ENCODE measurements around the gene MAP1LC3A. TPM values are rescaled to one million over a fixed set of nuclear protein-coding genes. Genes with fewer than 3 reads are reported as not detected.

The MAP1LC3A gene
- total RNA-seq, 1 experiment from 2014 or later: 25.9 TPM

GRCh38 chr20:34536798-34537394 lies 21.6 kb upstream of the MAP1LC3A start:
- H4K91ac ChIP-seq (ENCODE audit: insufficient read length, low read depth, low read length): no peak overlapping the region
- peak; percentile 68 for DNase-seq
- no peak overlapping the region for H3K56ac ChIP-seq (ENCODE audit: insufficient read length, low read depth, low read length)
- no peaks in the 10 kb centered on the region for H3K4me1 ChIP-seq (ENCODE audit: insufficient read depth, low read length)
- no peaks in the 10 kb centered on the region for H3K9me3 Mint-ChIP-seq
- H3K79me2 ChIP-seq (ENCODE audit: insufficient read depth, low read length): no peaks in the 10 kb centered on the region
- no peaks in the 10 kb centered on the region for H3K4me1 Mint-ChIP-seq
- H3K4me2 ChIP-seq (ENCODE audit: insufficient read depth, insufficient read length, low read length): no peak overlapping the region
- no peak overlapping the region for H4K8ac ChIP-seq (replicated peaks; ENCODE audit: insufficient read length, low read depth, low read length)
- H3T11ph ChIP-seq (ENCODE audit: low read length): no peak overlapping the region
- no peak overlapping the region for H3K23ac ChIP-seq (ENCODE audit: insufficient read length, low read depth, low read length)
- H2BK15ac ChIP-seq (ENCODE audit: low read depth, low read length): no peak overlapping the region
- H4K20me1 ChIP-seq (ENCODE audit: control insufficient read depth, insufficient read depth, insufficient read length): no peaks in the 10 kb centered on the region
- no peaks in the 10 kb centered on the region for H3K23me2 ChIP-seq (ENCODE audit: insufficient read length, low read depth, low read length, poor library complexity, severe bottlenecking)
- H3K27ac ChIP-seq (ENCODE audit: insufficient read length, low read depth, low read length): no peak overlapping the region
- no peak overlapping the region for H3K4me3 Mint-ChIP-seq
- no peak overlapping the region for H3K18ac ChIP-seq (ENCODE audit: insufficient read length, low read depth, low read length)
- H4K5ac ChIP-seq (ENCODE audit: insufficient read length, low read depth, low read length): no peak overlapping the region
- no peak overlapping the region for H3K4ac ChIP-seq (ENCODE audit: low read depth, low read length)
- no peak overlapping the region for H3K14ac ChIP-seq (ENCODE audit: insufficient read depth, low read length)
- H2BK5ac ChIP-seq (ENCODE audit: insufficient read length, low read length): no peak overlapping the region
- H2BK20ac ChIP-seq (ENCODE audit: low read depth, low read length, poor library complexity, severe bottlenecking): no peak overlapping the region
- H3K9ac ChIP-seq (ENCODE audit: extremely low read depth, insufficient read length, low read length): no peak overlapping the region
- H3K36me3 Mint-ChIP-seq (ENCODE audit: insufficient read depth in 1 of 3, low read depth in 3 of 3): peaks cover 37 to 81% (median 50%) of the 10 kb centered on the region in 3 experiments; a peak in 6 of 7 replicates
- no peak overlapping the region for H2AFZ ChIP-seq (ENCODE audit: low read length)
- no CpG with 5 or more reads among the region's 10 CpGs for whole genome bisulfite sequencing (ENCODE audit: extremely low coverage, insufficient read length, low lambda C conversion rate)
- H3K27ac Mint-ChIP-seq: no peak overlapping the region
- H2AK5ac ChIP-seq (ENCODE audit: insufficient read length, low read length): no peak overlapping the region
- peak; percentile 60 for TF ChIP-seq CTCF (conservative IDR thresholded peaks at IDR 0.05)
- no peaks in the 10 kb centered on the region for H3K27me3 ChIP-seq (ENCODE audit: insufficient read depth, low read length)
- no peaks in the 10 kb centered on the region for H3K79me1 ChIP-seq (ENCODE audit: insufficient read depth, low read depth, low read length, poor library complexity, severe bottlenecking)
- H3K9me3 ChIP-seq (ENCODE audit: control insufficient read depth, low read depth, low read length): no peaks in the 10 kb centered on the region
- H2BK120ac ChIP-seq (ENCODE audit: low read depth, low read length, poor library complexity, severe bottlenecking): no peak overlapping the region
- no peaks in the 10 kb centered on the region for H3K27me3 Mint-ChIP-seq (ENCODE audit: low read depth)
- no peak overlapping the region for H2BK12ac ChIP-seq (ENCODE audit: insufficient read length, low read depth, low read length)
